Muscle layer of duodenum (tissue), 2 donors: ENCODE results near the gene CD44.

ENCODE experiments used
- H3K27ac ChIP-seq: one replicate; pipeline ENCODE4 v1.7.0; 2013; ENCODE audit warnings: mild to moderate bottlenecking, low read length
- H3K27me3 ChIP-seq: one replicate; pipeline ENCODE4 v1.7.0; 2013; ENCODE audit warnings: low read depth, mild to moderate bottlenecking, control low read depth, low read length
- H3K36me3 ChIP-seq, 2 donors: one replicate each; pipeline ENCODE4 v1.7.0; 2013; ENCODE audit warnings: low read length in 2 of 2, control low read depth in 1 of 2, mild to moderate bottlenecking in 1 of 2; ENCODE audit not compliant: insufficient read depth in 2 of 2, control insufficient read depth in 1 of 2
- H3K4me1 ChIP-seq, 2 donors: one replicate each; pipeline ENCODE4 v1.7.0; 2013; ENCODE audit warnings: low read length in 2 of 2, mild to moderate bottlenecking in 2 of 2, control low read depth in 1 of 2, moderate library complexity in 1 of 2; ENCODE audit not compliant: insufficient read depth in 2 of 2, control insufficient read depth in 1 of 2
- H3K4me3 ChIP-seq, 2 donors: one replicate each; pipeline ENCODE4 v1.7.0; 2013; ENCODE audit warnings: low read length in 2 of 2, low read depth in 1 of 2, mild to moderate bottlenecking in 1 of 2
- H3K9me3 ChIP-seq, 2 donors: one replicate each; pipeline ENCODE4 v1.7.0; 2013; ENCODE audit warnings: low read length in 2 of 2, control low read depth in 1 of 2, mild to moderate bottlenecking in 1 of 2; ENCODE audit not compliant: control insufficient read depth in 1 of 2
- donor health status: healthy.

CD44 gene

GRCh38 chr11:35235936-35236666 lies 97.1 kb downstream of the CD44 start:
- no peaks in the 10 kb centered on the region for H3K4me1 ChIP-seq

GRCh38 chr11:35236667-35237003 lies 97.7 kb downstream of the CD44 start:
- no peak overlapping the region for H3K27ac ChIP-seq
- peaks cover 0 to 2% of the 10 kb centered on the region in 2 donors for H3K9me3 ChIP-seq
- H3K36me3 ChIP-seq = peaks cover 0 to 1% of the 10 kb centered on the region in 2 donors
- no peak overlapping the region for H3K4me3 ChIP-seq
- H3K27me3 ChIP-seq = no peaks in the 10 kb centered on the region
- H3K4me1 ChIP-seq = no peaks in the 10 kb centered on the region

More at GRCh38 chr11:35235936-35236666, 97.1 kb downstream of the CD44 start:
- Histone ChIP-seq H3K27ac (no peak overlapping the region), H3K4me3 (no peak overlapping the region), H3K9me3 (peaks cover 0 to 2% of the 10 kb centered on the region in 2 donors), H3K36me3 (peaks cover 0 to 5% of the 10 kb centered on the region in 2 donors), H3K27me3 (no peaks in the 10 kb centered on the region)

GRCh38 chr11:35237351-35237750 lies 98.4 kb downstream of the CD44 start:
- no peaks in the 10 kb centered on the region for H3K4me1 ChIP-seq
- H3K27ac ChIP-seq = no peak overlapping the region
- no peaks in the 10 kb centered on the region for H3K36me3 ChIP-seq
- H3K4me3 ChIP-seq = no peak overlapping the region
- no peaks in the 10 kb centered on the region for H3K27me3 ChIP-seq
- peaks cover 0 to 2% of the 10 kb centered on the region in 2 donors for H3K9me3 ChIP-seq

GRCh38 chr11:35237860-35238715 lies 99.1 kb downstream of the CD44 start:
- Histone ChIP-seq H3K27me3 (no peaks in the 10 kb centered on the region), H3K9me3 (peaks cover 0 to 2% of the 10 kb centered on the region in 2 donors), H3K4me3 (no peak overlapping the region), H3K36me3 (no peaks in the 10 kb centered on the region), H3K4me1 (no peaks in the 10 kb centered on the region), H3K27ac (no peak overlapping the region)

GRCh38 chr11:35238882-35239281 lies 99.9 kb downstream of the CD44 start:
- no peak overlapping the region for H3K27ac ChIP-seq
- no peaks in the 10 kb centered on the region for H3K27me3 ChIP-seq
- H3K36me3 ChIP-seq = no peaks in the 10 kb centered on the region
- no peaks in the 10 kb centered on the region for H3K4me1 ChIP-seq
- peaks cover 0 to 2% of the 10 kb centered on the region in 2 donors for H3K9me3 ChIP-seq
- no peak overlapping the region for H3K4me3 ChIP-seq

GRCh38 chr11:35239471-35240075 lies 100.6 kb downstream of the CD44 start:
- Histone ChIP-seq H3K36me3 (no peaks in the 10 kb centered on the region), H3K27me3 (no peaks in the 10 kb centered on the region), H3K4me1 (no peaks in the 10 kb centered on the region), H3K4me3 (no peak overlapping the region), H3K9me3 (no peaks in the 10 kb centered on the region), H3K27ac (no peak overlapping the region)

- H3K36me3 ChIP-seq = no peaks in the 10 kb centered on the region
- H3K27me3 ChIP-seq = no peaks in the 10 kb centered on the region
- H3K27ac ChIP-seq = no peak overlapping the region
- H3K4me1 ChIP-seq = no peaks in the 10 kb centered on the region
- no peaks in the 10 kb centered on the region for H3K9me3 ChIP-seq
- H3K4me3 ChIP-seq = no peak overlapping the region
Observed at GRCh38 chr11:35241083-35241482, 102.1 kb downstream of the CD44 start.

- Histone ChIP-seq H3K27ac (no peak overlapping the region), H3K4me3 (no peak overlapping the region), H3K36me3 (no peaks in the 10 kb centered on the region), H3K4me1 (no peaks in the 10 kb centered on the region), H3K9me3 (no peaks in the 10 kb centered on the region), H3K27me3 (no peaks in the 10 kb centered on the region)
Observed at GRCh38 chr11:35241531-35241930, 102.6 kb downstream of the CD44 start.

- H3K27ac ChIP-seq = peak overlapping the region; percentile 1
- H3K9me3 ChIP-seq = no peaks in the 10 kb centered on the region
- no peaks in the 10 kb centered on the region for H3K4me1 ChIP-seq
- no peak overlapping the region for H3K4me3 ChIP-seq
- H3K36me3 ChIP-seq = no peaks in the 10 kb centered on the region
- no peaks in the 10 kb centered on the region for H3K27me3 ChIP-seq
Observed at GRCh38 chr11:35242412-35243242, 103.7 kb downstream of the CD44 start.

GRCh38 chr11:35243774-35244173 lies 104.8 kb downstream of the CD44 start:
- H3K36me3 ChIP-seq = no peaks in the 10 kb centered on the region
- no peaks in the 10 kb centered on the region for H3K4me1 ChIP-seq
- no peak overlapping the region for H3K4me3 ChIP-seq
- no peak overlapping the region for H3K27ac ChIP-seq
- no peaks in the 10 kb centered on the region for H3K9me3 ChIP-seq
- H3K27me3 ChIP-seq = no peaks in the 10 kb centered on the region

- H3K27ac ChIP-seq = no peak overlapping the region
- no peaks in the 10 kb centered on the region for H3K4me1 ChIP-seq
- no peaks in the 10 kb centered on the region for H3K27me3 ChIP-seq
- H3K36me3 ChIP-seq = no peaks in the 10 kb centered on the region
- H3K4me3 ChIP-seq = no peak overlapping the region
- no peaks in the 10 kb centered on the region for H3K9me3 ChIP-seq
Observed at GRCh38 chr11:35245056-35245455, 106.1 kb downstream of the CD44 start.
